Omental fat pad (tissue), 4 donors: ENCODE measurements around the gene SMARCB1. TPM values are rescaled to one million over a fixed set of nuclear protein-coding genes. Genes with fewer than 3 reads are reported as not detected.

Experiments used
- ATAC-seq: fragments of 150-250 bp; one replicate; pipeline ENCODE4 v1.9.1; 2016; ENCODE audit warnings: mild to moderate bottlenecking, moderate library complexity; ENCODE audit not compliant: low FRiP score
- DNase-seq: peaks from one replicate; pipeline ENCODE4 v3.0.0-alpha.2; 2019; ENCODE audit warnings: low spot score
- total RNA-seq, 4 donors: library from RNA; depleted of rRNA; stranded (reverse); fragments of >200 nt; gene quantifications; one replicate each; pipeline ENCODE4 v1.1.0, GENCODE V29; 2016
- TF ChIP-seq, protein P1 (sequence below), 3 donors: fragments of 450-650 bp; IDR thresholded peaks; one replicate each; pipeline ENCODE4 v1.5.1; 2016 to 2017; ENCODE audit warnings: antibody characterized with exemption in 3 of 3, mild to moderate bottlenecking in 3 of 3, moderate library complexity in 2 of 3

Gene SMARCB1
- total RNA-seq, 4 donors from 2014 or later: 38.8 to 50.9 (median 47.6) TPM

DNA sequence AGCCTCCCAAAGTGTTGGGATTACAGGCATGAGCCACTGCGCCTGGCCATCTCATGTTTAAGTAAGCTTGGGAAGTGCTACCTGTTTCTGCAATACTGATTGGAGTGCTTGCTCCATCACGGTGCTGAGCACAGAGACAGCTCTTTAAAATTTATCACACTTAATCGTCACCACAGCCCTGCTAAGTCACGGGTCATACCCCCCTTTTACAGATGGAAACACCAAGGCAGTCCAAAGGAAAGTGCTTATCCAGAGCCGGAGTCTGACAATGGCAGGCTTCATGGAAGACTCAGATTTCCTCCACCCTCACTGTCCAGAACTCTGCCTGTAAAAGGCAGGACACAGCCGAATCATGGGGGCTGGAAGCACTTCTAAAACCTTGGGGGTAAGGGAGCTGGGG is 26.7 kb upstream of the SMARCB1 start:
- TF ChIP-seq, protein P1, sequence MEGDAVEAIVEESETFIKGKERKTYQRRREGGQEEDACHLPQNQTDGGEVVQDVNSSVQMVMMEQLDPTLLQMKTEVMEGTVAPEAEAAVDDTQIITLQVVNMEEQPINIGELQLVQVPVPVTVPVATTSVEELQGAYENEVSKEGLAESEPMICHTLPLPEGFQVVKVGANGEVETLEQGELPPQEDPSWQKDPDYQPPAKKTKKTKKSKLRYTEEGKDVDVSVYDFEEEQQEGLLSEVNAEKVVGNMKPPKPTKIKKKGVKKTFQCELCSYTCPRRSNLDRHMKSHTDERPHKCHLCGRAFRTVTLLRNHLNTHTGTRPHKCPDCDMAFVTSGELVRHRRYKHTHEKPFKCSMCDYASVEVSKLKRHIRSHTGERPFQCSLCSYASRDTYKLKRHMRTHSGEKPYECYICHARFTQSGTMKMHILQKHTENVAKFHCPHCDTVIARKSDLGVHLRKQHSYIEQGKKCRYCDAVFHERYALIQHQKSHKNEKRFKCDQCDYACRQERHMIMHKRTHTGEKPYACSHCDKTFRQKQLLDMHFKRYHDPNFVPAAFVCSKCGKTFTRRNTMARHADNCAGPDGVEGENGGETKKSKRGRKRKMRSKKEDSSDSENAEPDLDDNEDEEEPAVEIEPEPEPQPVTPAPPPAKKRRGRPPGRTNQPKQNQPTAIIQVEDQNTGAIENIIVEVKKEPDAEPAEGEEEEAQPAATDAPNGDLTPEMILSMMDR (IDR thresholded peaks at IDR 0.05): no peak
- DNase-seq: no peak

DNA sequence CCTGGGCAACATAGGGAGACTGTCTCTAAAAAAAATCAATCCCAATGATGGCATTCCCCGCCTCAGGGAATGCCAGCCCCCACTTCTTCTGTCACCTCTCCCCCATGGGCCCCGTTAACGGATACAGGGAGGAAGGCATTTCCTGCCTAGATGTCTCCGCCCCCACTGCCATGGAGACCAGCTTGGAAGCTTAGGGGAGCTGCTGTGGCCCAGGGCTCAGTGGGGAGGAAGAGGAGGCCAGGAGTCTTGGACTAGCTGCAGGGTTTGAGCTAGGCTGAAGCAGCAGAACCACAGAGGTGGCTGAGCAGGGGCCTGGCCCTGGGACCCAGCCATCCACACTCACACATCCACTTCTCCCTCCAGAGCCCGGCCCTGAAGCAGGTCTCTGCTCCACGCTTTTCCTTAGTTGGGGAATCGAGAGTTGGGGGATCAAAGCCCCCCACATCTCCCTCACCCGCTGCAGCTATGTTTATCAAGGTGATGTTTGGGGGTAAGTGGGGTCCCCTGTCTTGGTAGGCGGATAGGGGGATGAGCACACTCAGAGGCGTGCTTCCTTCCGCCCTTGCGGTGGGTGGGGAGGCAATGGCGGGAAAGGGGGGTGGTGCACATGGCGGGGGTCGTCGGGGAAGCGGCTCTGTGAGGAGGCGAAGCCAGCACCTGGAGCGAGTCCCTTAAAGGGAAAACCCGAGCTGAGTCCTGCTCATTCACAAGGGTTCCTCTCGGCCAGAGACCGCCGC is 23.8 kb upstream of the SMARCB1 start, which contains the start of gene C22orf15:
Gene C22orf15 (plus strand): TSS at position 149 of the 737 bp plus-strand sequence. CDS start 317 bp downstream, at position 466.
- no peak for DNase-seq
- no peak for ATAC-seq

More for the DNA sequence above, 26.7 kb upstream of the SMARCB1 start:
- ATAC-seq: no peak

DNA sequence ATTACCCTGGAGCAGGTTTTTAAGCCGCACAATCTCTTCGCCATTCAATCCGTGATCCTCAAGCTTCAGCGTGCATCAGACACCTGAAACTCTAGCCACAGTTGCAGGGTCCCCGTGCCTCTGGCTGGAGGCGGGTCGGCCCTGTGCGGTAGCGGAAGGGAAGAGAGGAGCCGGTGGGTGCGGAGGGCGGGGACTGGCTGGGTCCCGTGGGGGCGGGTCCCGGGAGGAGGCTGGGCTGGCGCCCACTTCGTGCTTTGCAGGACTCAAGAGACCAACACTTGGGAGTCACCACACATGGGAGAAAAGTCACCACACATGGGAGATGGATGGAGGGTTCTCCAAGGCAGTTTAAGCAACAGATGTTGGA is 23.2 kb upstream of the SMARCB1 start:
- DNase-seq (no peak), ATAC-seq (no peak)
- TF ChIP-seq, protein P1 (IDR thresholded peaks at IDR 0.05): no peak

More for the DNA sequence above, 23.8 kb upstream of the SMARCB1 start, which contains the start of gene C22orf15:
- TF ChIP-seq, protein P1 (IDR thresholded peaks at IDR 0.05): no peak

DNA sequence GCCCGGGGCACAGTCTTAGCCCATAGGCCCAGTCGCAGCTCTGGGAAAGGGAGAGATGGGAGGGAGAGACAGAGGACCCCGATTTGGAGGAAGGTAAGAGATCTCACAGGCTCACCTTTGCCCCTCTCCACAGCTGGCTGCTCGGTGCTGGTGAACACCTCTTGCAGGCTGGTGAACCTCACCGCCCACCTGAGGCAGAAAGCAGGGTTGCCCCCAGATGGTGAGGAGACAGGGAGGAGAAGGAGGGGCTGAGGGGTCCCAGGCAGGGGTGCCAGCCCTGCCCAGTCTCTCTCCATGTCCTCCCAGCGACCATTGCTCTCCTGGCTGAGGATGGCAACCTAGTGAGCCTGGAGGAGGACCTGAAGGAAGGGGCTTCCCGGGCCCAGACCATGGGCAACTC is 22.8 kb upstream of the SMARCB1 start:
- ATAC-seq (no peak), DNase-seq (no peak)
- TF ChIP-seq, protein P1 (IDR thresholded peaks at IDR 0.05): no peak

DNA sequence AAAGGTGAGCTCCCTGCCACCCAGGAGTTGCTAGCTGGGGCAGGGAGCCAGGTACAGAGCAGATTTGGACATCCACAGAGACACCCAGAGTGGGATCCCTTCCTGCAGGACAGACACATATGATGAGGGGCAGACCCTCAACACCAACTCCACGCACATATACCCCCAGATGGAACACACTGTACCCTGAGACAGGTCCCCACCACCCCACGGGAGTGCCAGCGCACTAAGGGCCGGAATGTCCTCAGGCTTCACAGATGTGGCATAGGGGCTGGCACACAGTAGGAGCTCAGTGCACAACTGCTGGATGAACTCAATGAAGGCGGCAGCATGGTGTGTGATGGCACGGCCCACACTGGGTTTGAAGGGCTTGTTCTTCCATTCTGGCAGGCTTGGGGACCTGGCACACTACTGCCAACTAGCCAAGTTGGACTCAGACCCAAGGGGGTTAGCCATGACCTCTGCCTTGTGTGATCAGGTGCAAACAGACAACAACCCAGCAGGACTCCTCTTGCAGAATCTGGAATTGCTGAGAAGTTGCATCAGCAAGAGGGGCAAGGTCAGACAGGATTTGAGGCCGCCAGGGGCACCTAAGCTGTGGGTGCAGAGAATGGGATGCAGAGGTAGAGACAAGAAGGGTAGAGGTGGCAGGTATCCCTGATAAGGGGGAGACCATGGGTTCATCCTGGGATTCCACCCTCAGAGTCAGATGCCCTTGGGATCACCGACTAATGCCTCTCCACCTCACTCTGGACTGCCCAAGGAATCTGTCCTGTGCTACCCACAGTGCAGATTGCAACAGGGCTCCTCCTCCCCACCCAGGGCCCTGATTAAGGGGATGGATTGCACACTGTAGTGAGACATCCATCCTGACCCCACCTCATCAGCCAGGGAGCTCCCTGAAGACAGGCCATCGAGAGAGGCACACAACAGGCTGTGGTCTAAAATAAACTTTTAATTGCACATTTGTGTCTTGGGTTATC is 21.6 kb upstream of the SMARCB1 start:
- TF ChIP-seq, protein P1 (IDR thresholded peaks at IDR 0.05): no peak
- DNase-seq: no peak
- ATAC-seq: no peak

DNA sequence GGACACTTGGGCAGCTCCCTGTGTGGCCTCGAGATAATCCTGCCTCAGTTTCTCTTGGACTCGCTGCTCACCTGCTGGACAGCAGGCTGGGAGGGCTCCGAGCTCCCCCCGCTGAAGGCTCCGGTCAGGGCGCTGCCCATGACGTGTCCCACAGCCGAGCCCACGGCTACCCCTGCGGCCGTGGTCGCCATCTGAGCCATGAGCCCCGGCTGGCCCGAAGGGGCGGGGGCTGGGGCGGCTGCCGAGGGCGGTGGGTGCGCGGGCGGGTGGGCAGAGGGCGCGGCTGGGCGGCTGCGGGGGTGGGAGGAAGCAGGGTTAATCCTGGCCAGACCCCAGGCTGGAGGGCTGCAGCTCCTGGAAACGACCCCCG is 19.5 kb upstream of the SMARCB1 start:
- ATAC-seq (no peak), DNase-seq (no peak)
- TF ChIP-seq, protein P1 (IDR thresholded peaks at IDR 0.05): no peak
